ENCODE data around the gene DAZAP1.

DNA sequence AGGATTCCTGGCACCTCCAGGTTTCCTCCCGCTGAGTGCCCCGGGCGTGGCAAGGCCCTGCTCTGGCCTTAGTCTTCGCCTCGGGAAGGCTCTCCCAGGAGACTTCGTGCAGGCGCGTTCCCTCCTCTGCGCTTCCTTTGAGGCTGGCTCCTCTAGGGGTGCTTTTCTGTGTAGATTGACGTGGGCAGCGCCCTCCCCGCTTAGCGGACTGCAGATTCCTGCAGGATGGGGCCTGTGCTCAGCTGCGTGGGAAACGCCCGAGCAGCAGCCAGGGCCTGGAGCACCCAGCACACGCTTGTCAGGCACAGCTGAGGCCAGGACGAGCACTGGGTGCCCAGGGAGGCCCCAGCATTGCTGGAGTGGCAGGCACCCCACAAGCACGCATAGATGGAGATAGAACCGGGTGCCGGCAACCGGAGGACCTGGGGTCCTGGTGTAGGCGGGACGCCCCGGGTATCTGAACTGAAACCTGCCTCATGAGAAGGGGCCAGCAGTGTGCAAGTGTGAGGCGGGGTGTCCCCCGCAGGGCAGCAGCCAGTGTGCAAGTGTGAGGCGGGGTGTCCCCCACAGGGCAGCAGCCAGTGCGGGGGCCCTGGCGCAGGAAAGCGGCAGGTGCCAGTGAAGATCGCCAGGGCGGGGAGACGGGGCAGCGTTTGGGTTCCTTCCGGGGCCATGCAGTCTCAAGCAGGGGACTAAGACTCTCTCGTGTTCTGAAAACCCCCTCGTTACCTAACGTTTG, 20.3 kb upstream of the DAZAP1 start:
- TF ChIP-seq CTCF (IDR thresholded peaks at IDR 0.05) (no peak), POLR2AphosphoS5 (IDR thresholded peaks at IDR 0.05) (no peak), POLR2A (IDR thresholded peaks at IDR 0.05) (no peak)

Data from breast epithelium (tissue), 3 donors.